ENCODE measurements around the gene EFNB3. TPM values are rescaled to one million over a fixed set of nuclear protein-coding genes. Genes with fewer than 3 reads are reported as not detected.
A peak's percentile ranks its signal among the peaks of the same experiment; 100 is the strongest.

Gene EFNB3
- total RNA-seq, 1 experiment from 2014 or later, result 6.0 TPM

- Histone ChIP-seq H3K36me3 (replicated peaks; ENCODE audit: control insufficient read depth, insufficient read depth, low read length) (no peaks in the 10 kb centered on the region), H3K4me3 (ENCODE audit: insufficient read depth, low read depth, low read length) (no peak overlapping the region), H3K27me3 (ENCODE audit: control insufficient read depth, insufficient read depth, low read length) (peaks cover 42% of the 10 kb centered on the region)
- DNase-seq, result peak; percentile 18
Observed at GRCh38 chr17:7707858-7708750, 3.1 kb downstream of the EFNB3 start.

GRCh38 chr17:7709031-7709430 lies 4.0 kb downstream of the EFNB3 start:
- no peak overlapping the region for H3K4me3 ChIP-seq (ENCODE audit: insufficient read depth, low read depth, low read length)
- H3K36me3 ChIP-seq (replicated peaks; ENCODE audit: control insufficient read depth, insufficient read depth, low read length), result no peaks in the 10 kb centered on the region
- peaks cover 40% of the 10 kb centered on the region for H3K27me3 ChIP-seq (ENCODE audit: control insufficient read depth, insufficient read depth, low read length)
- DNase-seq, result peak; percentile 28

GRCh38 chr17:7710301-7710700 lies 5.3 kb downstream of the EFNB3 start:
- Histone ChIP-seq H3K27me3 (ENCODE audit: control insufficient read depth, insufficient read depth, low read length) (peaks cover 33% of the 10 kb centered on the region), H3K4me3 (ENCODE audit: insufficient read depth, low read depth, low read length) (no peak overlapping the region), H3K36me3 (replicated peaks; ENCODE audit: control insufficient read depth, insufficient read depth, low read length) (no peaks in the 10 kb centered on the region)
- DNase-seq, result no peak

GRCh38 chr17:7711051-7711755 lies 6.2 kb downstream of the EFNB3 start:
- H3K27me3 ChIP-seq (ENCODE audit: control insufficient read depth, insufficient read depth, low read length), result peaks cover 24% of the 10 kb centered on the region
- peak; percentile 84 for DNase-seq
- H3K36me3 ChIP-seq (replicated peaks; ENCODE audit: control insufficient read depth, insufficient read depth, low read length), result no peaks in the 10 kb centered on the region
- no peak overlapping the region for H3K4me3 ChIP-seq (ENCODE audit: insufficient read depth, low read depth, low read length)

- Histone ChIP-seq H3K4me3 (ENCODE audit: insufficient read depth, low read depth, low read length) (no peak overlapping the region), H3K36me3 (replicated peaks; ENCODE audit: control insufficient read depth, insufficient read depth, low read length) (no peaks in the 10 kb centered on the region), H3K27me3 (ENCODE audit: control insufficient read depth, insufficient read depth, low read length) (peaks cover 13% of the 10 kb centered on the region)
- peak; percentile 74 for DNase-seq
Observed at GRCh38 chr17:7712111-7712771, 7.2 kb downstream of the EFNB3 start.

- Histone ChIP-seq H3K4me3 (ENCODE audit: insufficient read depth, low read depth, low read length) (no peak overlapping the region), H3K36me3 (replicated peaks; ENCODE audit: control insufficient read depth, insufficient read depth, low read length) (no peaks in the 10 kb centered on the region), H3K27me3 (ENCODE audit: control insufficient read depth, insufficient read depth, low read length) (peaks cover 21% of the 10 kb centered on the region)
- no peak for DNase-seq
Observed at GRCh38 chr17:7713782-7714181, 8.8 kb downstream of the EFNB3 start.

- DNase-seq, result no peak
- Histone ChIP-seq H3K27me3 (ENCODE audit: control insufficient read depth, insufficient read depth, low read length) (peaks cover 28% of the 10 kb centered on the region), H3K36me3 (replicated peaks; ENCODE audit: control insufficient read depth, insufficient read depth, low read length) (no peaks in the 10 kb centered on the region), H3K4me3 (ENCODE audit: insufficient read depth, low read depth, low read length) (no peak overlapping the region)
Observed at GRCh38 chr17:7714721-7715594, 10.0 kb downstream of the EFNB3 start.

GRCh38 chr17:7715936-7716886 lies 11.2 kb downstream of the EFNB3 start:
- peak overlapping the region; percentile 67 for H3K4me3 ChIP-seq (ENCODE audit: insufficient read depth, low read depth, low read length)
- DNase-seq, result no peak
- H3K27me3 ChIP-seq (ENCODE audit: control insufficient read depth, insufficient read depth, low read length), result peaks cover 28% of the 10 kb centered on the region
- H3K36me3 ChIP-seq (replicated peaks; ENCODE audit: control insufficient read depth, insufficient read depth, low read length), result no peaks in the 10 kb centered on the region

- Histone ChIP-seq H3K4me3 (ENCODE audit: insufficient read depth, low read depth, low read length) (peak within 1 kb of the TSS; percentile 67), H3K27me3 (ENCODE audit: control insufficient read depth, insufficient read depth, low read length) (peaks cover 23% of the 10 kb centered on the region), H3K36me3 (replicated peaks; ENCODE audit: control insufficient read depth, insufficient read depth, low read length) (no peaks in the 10 kb centered on the region)
- DNase-seq, result peak; percentile 99
Observed at GRCh38 chr17:7716901-7717755, 12.1 kb downstream of the EFNB3 start, which contains the start of gene DNAH2. Gene DNAH2 (plus strand): TSS chr17:7717744. CDS start chr17:7719735, 1,991 bp downstream.

GRCh38 chr17:7717756-7718350 lies 12.9 kb downstream of the EFNB3 start:
- H3K4me3 ChIP-seq (ENCODE audit: insufficient read depth, low read depth, low read length), result peak overlapping the region; percentile 67
- no peaks in the 10 kb centered on the region for H3K36me3 ChIP-seq (replicated peaks; ENCODE audit: control insufficient read depth, insufficient read depth, low read length)
- DNase-seq, result no peak
- H3K27me3 ChIP-seq (ENCODE audit: control insufficient read depth, insufficient read depth, low read length), result peaks cover 17% of the 10 kb centered on the region

GRCh38 chr17:7719661-7720060 lies 14.7 kb downstream of the EFNB3 start:
- Histone ChIP-seq H3K4me3 (ENCODE audit: insufficient read depth, low read depth, low read length) (no peak overlapping the region), H3K36me3 (replicated peaks; ENCODE audit: control insufficient read depth, insufficient read depth, low read length) (no peaks in the 10 kb centered on the region), H3K27me3 (ENCODE audit: control insufficient read depth, insufficient read depth, low read length) (peaks cover 17% of the 10 kb centered on the region)
- no peak for DNase-seq

GRCh38 chr17:7720125-7720524 lies 15.1 kb downstream of the EFNB3 start:
- Histone ChIP-seq H3K27me3 (ENCODE audit: control insufficient read depth, insufficient read depth, low read length) (peaks cover 17% of the 10 kb centered on the region), H3K36me3 (replicated peaks; ENCODE audit: control insufficient read depth, insufficient read depth, low read length) (no peaks in the 10 kb centered on the region), H3K4me3 (ENCODE audit: insufficient read depth, low read depth, low read length) (no peak overlapping the region)
- DNase-seq, result no peak
